GM19043 (cell line): ENCODE results near the gene MAP2K5.

Source experiments
- ATAC-seq: cut with Tn5 transposase; IDR thresholded peaks from one replicate; pipeline ENCODE4 v1.9.1; 2021; ENCODE audit warnings: low read depth; ENCODE audit not compliant: unreplicated experiment

MAP2K5 gene

DNA sequence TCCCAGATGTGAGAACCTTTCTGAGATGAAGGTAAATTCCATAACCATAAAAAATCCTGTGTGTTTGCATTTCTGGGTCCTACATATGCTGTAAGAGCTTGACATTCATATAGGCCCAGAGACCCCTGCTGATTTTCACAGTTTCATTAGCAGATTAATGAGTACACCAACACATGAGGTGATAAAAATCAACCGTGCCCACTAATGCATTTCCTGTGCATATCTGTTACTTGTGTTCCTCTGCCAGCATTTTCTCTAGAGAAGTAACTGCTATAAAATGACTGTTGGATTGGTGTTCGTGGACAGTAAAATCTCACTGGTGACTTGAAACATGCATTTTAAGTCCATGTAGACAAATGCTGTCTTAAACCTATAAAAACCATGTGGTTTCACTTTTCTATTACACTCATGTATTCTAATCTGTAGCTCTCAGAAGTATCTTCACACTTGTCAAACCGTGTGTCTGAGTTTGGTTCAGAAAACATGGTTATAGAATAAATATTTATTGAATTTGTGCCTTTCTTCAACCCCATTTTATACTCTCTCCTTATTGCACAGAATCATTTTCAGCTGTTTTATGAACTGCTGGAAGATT is 14.6 kb downstream of the MAP2K5 start:
- ATAC-seq, result no peak

DNA sequence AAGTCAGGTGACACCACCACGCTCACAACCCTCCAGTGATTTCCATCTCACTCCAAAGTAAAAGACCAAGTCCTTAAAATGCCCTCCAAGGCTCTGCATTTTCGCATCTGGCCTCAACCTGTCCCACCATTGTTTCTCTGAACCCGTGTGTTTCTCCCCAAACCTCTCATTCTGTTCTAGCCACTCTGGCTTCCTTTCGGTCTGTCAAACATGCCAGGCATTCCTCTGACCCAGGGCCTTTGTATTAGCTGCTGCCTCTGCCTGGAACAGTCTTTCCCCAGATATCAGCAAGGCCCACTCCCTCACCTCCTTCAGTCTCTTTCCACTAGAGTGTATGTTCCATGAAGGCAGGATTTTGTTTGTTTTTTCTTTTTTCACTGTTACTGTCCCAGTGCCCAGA is 16.0 kb downstream of the MAP2K5 start:
- ATAC-seq, result no peak

DNA sequence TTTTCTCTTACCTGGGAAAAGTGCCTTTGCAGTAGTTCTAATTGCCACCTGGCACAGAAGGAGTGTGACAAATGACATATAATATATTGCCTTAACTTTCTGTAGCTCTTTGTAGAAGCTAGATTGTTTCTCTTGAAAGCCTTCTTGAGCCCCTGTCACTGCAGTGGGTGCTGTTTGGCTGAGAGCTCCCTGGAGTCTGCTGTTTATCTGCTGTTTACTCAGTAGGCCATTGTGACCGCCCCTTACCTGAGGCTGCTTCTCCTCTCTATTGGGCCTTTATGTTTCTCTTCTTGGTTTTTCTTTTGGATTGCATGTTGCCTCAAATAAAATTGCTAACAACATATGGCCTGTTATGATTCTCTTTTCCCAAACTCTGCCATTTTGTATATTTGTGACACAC is 16.7 kb downstream of the MAP2K5 start:
- no peak for ATAC-seq

DNA sequence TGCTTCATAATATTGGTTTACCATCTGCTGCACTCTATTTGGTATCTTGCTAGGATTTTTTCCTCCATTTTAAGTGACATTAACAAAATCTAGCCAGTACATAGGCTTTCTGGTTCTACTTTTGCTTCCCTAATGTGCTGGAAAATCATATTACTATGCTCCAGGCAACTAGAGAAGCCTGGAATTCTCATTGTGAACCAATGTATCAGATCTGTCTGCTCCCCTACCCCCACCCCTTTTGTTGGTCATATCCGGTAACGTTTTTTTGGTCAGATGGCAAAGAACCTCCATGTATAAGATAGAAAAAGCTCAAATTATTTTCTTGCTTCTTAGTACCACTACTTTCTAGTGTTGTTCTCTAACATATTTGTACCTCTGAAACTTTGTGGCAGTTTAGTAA is 17.1 kb downstream of the MAP2K5 start:
- no peak for ATAC-seq

DNA sequence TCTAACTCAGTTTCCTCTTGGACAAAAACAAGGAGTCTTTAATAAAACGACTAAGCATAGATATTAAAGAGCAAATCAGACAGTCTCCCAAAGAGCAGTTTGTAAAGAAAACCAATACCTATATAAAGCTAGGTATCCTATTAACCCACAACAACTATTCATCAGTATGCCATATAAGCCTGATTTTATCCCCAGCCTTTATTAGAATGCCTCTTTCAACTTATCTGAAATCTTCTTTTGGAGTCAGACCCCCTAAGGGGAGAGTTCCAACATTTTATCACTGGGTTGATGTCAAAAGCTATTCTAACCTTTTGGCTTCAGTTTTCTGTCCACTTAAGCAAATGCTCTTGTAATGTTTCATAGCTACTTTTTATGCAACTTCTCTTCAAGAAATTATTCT is 17.8 kb downstream of the MAP2K5 start:
- ATAC-seq, result no peak

DNA sequence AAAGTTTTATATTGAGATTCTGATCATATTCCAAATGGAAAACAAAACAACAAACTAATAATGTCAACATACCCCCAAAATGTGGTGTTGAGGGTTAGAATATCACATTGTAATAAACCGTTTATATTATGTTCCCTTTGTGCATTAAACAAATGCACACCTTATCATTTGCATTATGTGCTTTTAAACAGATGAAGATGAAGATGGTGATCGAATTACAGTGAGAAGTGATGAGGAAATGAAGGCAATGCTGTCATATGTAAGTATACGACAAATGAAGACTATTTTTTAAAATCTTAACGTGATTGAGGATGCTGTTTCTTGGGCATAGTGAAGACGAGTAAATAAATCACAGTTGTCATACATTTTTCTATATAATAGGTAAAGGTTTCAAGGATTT is 20.6 kb downstream of the MAP2K5 start:
- ATAC-seq, result no peak

DNA sequence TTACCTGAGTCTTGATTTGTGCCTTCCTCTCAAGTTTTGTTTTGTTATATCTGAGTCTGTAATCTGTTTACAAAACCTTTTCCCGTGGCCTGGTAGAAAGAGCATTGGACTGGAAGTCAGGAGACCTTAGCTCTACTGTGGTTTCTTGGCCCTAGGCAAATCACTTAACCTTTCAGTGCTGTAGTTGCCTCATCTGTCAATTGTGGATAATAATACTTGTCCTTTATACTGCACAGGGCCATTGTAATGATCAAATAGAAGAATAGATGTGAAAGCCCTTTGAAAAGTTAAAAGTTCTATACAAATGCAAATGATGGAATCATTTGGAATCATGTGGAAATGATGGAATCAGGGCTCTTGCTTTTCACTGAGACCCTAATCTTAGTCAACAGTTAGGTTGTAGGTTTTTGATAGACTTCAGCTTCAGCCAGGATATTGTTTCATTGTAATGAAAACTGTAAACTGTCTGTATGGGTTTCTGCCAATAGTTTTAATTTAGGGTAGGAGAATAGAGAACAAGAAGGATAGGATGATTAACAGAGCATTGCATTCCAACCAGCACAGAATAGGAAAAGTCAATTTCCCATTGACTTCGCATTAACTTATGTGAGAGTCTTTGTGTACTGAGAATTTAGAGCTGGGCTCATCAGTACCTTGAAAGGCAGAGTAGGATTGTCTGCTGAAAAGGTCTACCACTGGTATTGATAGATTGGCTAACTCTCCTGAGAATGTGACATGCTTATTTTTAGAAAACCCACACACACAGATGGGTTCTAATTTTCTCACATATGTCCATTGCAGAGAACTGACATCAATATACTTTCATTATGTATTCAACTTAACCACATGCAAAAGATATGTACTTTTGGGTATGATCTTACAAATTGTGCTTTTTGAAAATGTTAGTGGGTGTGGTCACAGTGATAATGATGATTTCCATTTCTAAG is 21.8 kb downstream of the MAP2K5 start:
- ATAC-seq, result peak; percentile 93

DNA sequence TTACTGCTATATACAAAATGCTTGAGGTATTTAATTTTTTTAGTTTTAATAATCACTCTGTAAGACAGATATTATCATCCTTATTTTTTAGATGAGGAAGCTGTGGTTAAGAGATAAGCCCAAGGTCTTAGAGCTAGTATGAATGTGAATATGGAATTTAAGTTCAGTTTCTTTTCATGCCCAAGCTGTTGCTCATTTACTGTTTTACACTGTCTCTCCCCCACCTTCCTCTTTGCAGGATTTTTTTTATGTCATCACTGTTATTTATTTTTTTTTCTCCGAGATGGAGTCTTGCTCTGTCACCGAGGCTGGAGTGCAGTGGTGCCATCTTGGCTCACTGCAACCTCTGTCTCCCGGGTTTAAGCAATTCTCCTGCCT is 22.5 kb downstream of the MAP2K5 start:
- peak; percentile 29 for ATAC-seq

DNA sequence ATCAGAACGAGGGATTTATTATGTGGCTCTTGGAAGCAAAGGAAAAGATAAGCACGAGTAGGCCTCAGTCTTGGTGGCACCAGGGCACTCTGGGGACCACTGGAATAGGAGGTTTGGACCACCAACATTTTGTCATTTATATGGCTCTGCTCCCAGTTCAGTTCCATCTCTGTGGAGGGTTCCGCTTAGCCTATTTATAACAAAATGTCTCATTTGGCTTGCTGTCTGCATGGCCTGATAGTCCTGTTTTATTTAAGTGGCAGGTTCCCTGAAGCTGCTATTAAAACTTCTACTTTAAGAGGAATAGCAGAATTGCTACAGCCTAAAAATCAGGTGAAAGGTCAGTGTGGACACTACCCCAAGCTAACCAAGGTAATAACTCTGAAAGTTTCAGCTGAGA is 27.2 kb downstream of the MAP2K5 start:
- no peak for ATAC-seq

DNA sequence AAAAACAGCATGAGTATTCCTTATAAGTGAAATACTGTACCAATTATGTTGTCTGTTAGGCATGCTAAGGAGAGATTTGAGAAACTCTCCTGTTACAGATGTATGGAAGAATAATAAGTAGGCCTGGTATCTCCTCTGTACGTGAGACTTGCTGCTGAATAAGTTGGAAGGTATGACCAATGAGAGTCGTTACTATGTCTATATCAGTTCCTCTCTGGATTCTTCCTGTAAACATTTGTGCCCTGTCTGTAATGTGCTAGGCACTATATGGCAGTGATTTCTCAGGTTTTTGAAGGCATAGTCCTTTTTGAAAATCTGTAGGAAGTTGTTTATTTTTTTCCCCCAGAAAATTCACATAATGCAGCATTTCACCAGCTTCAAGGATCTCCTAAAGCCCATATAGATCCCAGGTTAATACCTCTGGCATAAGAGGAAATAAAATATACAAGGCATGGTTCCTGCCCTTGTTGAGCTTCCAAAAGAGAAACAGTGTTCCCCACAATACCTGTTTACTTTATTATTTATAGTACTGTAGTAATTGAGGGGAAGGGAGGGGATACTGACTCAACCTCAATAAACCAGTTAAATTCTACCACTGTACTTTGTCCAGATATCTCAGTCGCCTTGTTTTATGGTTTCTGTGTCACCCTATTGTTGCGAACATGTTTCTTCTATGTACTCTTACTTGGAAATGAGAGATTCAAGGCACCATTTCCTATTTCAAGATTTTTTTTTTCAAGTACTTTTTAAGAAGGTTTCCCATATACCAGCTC is 28.6 kb downstream of the MAP2K5 start:
- no peak for ATAC-seq

DNA sequence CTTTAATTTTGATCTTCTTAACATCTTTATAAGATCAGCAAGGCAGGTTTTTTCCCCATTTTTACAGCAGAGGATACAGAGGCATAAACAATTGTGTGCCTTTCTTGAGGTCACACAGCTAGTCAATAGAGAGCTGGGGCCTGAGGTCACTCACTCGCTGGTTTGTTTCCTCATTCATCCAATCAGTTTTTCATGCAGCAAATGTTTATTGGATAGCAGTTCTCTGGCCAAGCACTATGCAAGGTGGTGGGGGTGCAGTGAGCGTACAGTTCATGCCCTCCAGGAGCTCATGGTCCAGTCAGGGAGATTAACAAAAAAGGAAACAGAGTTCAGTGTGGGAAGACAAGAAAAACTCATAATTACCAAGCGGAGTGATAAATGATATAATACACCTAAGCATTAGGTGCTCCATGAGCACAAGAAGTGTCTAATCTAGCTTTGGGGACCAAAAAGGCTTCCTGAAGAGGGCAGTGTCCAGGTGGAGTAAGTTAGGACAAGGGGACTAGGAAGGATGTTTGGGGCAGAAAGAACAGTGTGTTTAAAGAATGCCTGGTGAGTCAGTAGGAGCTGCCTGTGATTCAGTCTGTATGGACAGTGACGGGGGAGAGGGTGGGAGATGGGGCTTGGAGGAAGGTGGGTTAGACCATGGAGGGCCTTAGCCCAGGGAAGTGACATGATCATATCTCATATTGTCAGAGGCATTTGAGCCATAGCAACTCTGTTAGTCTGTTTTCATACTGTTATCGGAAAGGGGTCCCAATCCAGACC is 29.3 kb downstream of the MAP2K5 start:
- no peak for ATAC-seq

DNA sequence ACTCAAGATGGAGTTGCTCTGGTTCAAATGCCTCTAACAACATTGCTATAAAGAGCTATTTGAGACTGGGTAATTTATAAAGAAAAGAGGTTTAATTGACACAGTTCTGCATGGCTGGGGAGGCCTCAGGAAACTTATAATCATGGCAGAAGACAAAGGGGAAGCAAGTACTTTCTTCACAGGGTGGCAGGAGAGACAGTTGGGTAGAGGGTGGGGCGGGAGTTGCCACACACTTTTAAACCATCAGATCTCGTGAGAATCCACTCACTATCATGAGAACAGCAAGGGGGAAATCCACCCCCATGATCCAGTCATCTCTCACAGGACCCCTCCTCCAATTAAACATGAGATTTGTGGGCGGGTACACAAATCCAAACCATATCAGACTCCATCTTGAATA is 30.7 kb downstream of the MAP2K5 start:
- no peak for ATAC-seq

DNA sequence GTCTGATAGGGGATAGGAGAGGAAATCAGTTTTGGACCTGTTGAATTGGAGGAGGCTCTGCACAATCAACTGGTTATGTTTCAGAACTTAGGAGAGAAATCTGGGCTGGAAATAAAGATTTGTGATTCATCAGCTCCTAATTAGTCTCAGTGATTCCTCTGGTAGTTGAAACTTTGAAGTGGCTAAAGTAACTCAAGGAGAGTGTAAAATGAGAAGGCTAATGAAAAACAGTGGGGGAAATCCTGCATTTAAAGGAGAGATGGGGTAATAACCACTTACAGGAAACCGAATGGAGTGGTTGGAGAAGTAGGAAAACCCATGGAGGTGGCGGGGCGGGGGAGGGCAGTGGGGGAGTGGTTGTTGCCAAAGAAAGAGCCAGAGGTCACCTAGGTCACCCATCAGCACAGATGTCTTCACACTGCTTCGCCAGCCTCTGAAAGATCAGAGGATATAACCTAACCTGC is 32.6 kb downstream of the MAP2K5 start:
- no peak for ATAC-seq

DNA sequence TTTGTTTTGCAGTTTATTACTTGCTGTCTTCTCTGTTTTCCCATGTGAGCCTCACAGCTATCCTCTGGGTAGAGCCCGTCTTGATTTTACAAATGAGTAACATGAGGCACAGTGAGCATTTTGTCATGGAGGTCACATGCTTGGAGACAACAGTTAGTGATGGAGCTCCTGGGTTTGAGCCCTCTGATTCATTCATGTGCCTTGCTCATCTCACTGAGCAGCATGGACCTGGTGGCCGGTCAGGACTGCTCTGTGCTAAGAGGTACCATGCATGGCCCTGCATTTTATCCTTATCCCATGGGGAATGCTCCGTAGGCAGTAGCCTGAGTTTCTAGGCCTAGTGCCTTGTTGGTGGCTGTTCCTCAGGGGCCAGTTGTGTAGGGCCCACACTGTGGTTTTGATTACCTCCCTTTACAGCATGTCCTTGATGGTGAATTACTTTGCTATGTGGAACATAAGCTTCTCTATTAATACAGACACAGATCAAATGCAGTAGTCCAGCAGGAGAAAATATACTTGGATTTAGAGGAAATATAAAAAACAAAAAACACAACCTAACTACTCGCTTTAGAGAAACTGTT is 35.6 kb downstream of the MAP2K5 start:
- no peak for ATAC-seq

DNA sequence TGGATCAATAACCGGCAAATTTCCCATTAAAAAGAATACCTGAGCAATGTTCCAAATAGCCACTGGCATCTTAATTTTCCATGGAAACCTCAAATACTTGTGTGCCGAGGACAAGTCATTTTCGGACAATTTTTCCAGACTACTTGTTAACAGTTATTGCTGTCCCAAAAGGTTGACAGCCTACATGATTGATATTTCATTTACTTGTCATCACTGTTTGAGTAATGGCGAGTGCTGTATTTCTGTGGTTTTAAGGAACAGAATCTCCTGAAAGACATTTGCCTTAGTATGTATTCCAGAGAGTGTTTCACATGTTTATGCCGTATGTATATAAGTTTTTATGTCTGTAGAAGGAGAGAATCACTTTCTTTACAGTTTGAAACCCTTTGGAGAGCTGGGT is 36.7 kb downstream of the MAP2K5 start:
- ATAC-seq, result no peak

DNA sequence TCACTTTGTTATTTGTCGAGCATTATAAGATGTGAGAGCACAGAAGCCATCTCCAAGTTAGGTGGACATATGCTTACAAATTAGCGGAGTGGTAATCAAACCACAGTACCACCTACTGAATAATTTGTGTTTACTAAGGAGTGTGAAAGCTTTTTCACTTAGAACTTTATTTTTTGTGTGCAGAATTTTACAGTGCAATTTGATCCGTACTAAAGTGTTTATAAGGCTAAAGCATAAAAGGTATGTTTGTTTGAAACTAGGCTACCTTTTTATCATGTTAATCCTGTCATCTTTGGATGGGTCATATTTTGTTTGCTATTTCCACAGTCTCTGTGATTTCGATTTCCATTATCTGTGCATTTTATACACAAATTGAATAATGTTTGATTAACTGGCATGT is 37.5 kb downstream of the MAP2K5 start:
- ATAC-seq, result no peak

DNA sequence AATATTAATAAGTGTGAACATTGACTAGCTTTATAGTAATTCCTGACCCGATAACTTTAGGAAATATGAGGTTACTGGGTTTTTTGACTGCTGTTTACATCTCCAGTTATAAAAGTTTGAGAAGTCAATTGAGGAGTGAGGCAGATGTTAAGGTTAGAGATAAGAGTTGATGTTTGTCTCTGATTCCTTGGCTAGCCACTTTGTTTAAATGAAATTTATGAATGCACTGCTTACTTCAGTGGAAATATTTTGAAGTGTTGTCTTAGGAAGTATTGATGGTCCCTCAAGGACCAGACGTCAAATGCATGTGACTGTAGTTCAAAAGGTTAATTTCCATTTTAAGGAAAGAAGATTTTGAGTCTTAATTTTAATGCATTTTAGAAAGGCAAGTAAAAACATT is 41.7 kb downstream of the MAP2K5 start:
- no peak for ATAC-seq

DNA sequence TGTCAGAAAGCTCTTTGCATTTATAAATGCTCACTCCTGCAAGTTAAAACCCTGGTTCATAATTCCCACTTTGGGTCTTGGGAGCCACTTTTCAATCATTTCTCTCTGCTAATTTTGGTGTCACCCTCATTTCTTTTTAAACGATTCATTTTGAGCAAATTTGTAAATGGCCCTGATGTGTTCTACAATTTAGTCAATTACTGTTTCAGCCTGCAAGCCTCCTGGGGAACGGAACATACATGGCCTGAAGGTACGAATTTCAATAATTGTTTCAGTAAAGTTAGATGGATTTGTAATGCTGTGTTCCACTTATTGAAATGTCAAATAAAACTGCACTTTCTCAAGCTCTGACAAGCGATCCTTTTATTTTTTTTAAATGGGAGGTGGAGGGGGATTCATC is 43.2 kb downstream of the MAP2K5 start:
- ATAC-seq, result no peak

DNA sequence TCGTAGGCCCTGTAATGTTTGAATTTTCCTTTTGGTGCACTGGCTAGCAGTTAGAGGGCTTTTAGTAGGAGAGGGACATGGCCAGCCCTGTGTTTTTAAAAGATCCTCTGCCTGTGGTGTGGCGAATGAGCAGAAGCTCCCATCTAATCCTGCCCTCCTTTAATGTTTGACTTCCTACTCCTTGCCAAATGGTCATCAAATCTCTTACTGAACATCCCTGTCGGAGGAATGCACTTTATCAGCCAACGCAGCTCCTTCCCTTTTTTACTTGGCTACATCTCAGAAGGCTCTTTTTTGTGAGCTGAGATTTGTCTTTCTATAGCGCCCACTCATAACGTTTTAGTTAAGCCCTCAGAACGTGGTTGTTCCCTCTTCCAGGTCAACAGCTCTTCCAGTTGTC is 44.8 kb downstream of the MAP2K5 start:
- no peak for ATAC-seq

DNA sequence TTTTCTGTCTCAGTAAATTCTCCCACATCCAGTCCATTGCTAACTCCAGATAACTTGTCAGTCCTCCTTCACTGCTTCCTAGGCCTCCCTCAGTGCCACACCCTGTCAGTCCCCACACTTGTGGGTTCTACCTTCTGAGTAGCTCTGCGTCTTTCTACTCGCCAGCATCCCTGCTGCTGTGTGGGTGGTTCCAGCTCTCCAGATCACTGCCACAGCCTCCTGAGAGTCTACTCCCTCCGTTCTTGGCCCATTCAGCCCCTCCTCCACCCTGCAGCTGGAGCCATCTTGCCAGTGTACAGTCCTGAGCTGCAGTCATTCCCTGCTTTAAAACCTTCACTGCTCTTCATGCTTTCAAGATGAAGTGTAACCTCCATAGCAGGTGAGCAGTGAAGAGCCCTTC is 45.3 kb downstream of the MAP2K5 start:
- ATAC-seq, result no peak
